ENCODE data around the gene NMT1.

NMT1 gene

DNA sequence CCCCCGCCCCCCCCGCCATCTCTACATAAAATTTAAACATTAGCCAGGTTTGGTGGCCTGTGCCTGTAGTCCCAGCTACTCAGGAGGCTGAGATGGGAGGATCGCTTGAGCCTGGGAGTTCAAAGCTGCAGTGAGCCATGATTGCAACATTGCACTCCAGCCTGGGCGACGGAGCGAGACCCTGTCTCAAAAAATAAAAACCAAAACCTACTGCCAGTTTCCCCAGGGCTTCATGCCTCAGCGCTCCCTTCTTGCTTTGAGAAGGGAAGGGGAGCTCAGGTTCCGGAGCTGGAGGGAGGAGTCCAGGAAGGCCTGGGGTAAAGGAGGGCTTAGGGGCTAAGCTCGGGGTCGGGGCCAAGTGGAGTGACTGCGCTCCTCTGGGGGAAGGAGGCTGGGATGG lies 50.7 kb downstream of the NMT1 start:
- TF ChIP-seq, protein P1, sequence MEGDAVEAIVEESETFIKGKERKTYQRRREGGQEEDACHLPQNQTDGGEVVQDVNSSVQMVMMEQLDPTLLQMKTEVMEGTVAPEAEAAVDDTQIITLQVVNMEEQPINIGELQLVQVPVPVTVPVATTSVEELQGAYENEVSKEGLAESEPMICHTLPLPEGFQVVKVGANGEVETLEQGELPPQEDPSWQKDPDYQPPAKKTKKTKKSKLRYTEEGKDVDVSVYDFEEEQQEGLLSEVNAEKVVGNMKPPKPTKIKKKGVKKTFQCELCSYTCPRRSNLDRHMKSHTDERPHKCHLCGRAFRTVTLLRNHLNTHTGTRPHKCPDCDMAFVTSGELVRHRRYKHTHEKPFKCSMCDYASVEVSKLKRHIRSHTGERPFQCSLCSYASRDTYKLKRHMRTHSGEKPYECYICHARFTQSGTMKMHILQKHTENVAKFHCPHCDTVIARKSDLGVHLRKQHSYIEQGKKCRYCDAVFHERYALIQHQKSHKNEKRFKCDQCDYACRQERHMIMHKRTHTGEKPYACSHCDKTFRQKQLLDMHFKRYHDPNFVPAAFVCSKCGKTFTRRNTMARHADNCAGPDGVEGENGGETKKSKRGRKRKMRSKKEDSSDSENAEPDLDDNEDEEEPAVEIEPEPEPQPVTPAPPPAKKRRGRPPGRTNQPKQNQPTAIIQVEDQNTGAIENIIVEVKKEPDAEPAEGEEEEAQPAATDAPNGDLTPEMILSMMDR (IDR thresholded peaks at IDR 0.05; ENCODE audit: borderline replicate concordance, insufficient read depth, low read depth, low read length): no peak
- H3K4me3 ChIP-seq (ENCODE audit: low read depth, low read length): no peak overlapping the region

DNA sequence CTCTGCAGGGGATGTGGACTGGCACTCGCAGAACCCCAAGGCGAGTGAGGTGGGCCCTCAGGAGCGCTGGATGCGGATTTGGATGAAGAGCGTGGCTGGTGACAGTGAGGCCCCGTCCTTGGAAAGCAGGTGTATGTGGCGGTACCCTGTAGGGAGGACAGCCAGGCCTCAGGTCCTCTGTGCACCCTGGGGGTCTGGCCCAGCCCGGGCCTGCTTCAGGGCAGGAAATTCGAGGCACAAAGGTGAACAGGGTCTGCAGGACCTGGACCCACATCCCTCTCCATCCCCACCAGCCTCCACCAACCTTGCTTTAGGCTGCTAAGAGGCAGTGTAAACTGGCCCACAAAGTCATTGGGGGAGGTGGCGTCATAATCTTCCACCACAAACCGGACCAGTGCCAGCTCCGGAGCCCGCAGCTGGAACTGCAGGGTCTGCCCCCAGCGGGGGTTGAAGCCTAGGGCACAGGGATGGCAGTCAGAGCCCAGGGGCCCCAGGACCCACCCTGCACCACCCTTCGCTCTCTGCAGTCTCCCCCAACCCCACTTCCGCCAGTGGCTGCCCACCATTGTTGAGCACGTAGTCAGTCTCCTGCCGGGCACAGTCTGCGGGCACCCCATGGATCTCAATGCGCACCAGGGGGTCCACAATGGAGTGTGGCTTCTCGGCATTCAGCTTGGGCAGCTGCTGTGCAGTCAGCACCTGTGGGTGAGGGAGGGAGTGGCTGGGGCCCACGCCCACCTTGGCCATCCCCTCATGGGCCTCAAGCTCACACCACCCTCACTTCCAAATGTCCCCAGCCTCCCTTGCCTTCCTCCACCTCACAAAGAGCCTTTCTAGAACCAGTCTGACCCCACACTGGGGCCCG lies 51.7 kb downstream of the NMT1 start:
- TF ChIP-seq, protein P1 (IDR thresholded peaks at IDR 0.05; ENCODE audit: borderline replicate concordance, insufficient read depth, low read depth, low read length): no peak
- H3K4me3 ChIP-seq (ENCODE audit: low read depth, low read length): no peak overlapping the region

GRCh38 chr17:45113424-45113754 lies 52.3 kb downstream of the NMT1 start:
- TF ChIP-seq, protein P1 (IDR thresholded peaks at IDR 0.05; ENCODE audit: borderline replicate concordance, insufficient read depth, low read depth, low read length): no peak
- H3K4me3 ChIP-seq (ENCODE audit: low read depth, low read length): no peak overlapping the region

DNA sequence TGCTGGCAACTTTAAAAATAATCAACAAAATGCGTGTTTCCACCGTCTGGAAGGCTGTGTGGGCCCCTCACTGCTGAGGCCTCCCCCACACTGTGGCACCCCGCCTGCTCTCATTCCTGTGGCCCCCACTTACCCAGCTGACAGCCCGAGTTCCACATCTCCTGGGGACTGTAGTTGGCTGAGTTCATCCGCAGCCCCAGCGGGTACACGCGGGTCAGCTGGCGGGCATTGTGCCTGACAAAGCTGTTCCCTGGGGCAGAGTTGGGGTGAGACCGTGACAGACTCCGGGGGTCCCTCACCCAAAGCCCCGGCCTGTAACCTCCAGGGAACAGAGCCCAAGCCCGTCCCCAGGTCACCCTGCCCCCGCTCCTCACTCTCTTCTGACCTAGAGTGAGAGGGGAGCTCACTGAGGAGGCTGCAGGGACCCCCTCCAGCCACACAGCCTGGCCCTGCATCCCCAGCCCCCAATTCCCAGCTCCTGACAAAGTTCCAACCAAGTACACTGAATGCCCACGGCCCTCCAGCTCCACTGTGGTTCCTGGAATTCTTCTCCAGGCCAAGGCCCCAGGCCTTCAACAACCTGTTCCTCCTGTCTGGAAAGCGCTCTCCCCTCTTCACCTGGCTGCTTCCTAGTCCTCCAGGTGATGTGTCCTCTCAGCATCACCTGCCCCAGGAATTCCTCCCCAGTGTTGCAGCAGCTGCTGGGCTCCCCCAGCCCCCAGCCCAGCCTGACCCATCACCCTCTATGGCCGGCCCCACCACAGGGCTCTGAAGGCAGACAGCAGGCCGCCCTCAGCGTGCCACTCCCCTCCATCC lies 53.2 kb downstream of the NMT1 start:
- TF ChIP-seq, protein P1 (IDR thresholded peaks at IDR 0.05; ENCODE audit: borderline replicate concordance, insufficient read depth, low read depth, low read length): no peak
- no peak overlapping the region for H3K4me3 ChIP-seq (ENCODE audit: low read depth, low read length)

- TF ChIP-seq, protein P1 (IDR thresholded peaks at IDR 0.05; ENCODE audit: borderline replicate concordance, insufficient read depth, low read depth, low read length): no peak
- no peak overlapping the region for H3K4me3 ChIP-seq (ENCODE audit: low read depth, low read length)
Observed at GRCh38 chr17:45115015-45115625, 54.0 kb downstream of the NMT1 start.

DNA sequence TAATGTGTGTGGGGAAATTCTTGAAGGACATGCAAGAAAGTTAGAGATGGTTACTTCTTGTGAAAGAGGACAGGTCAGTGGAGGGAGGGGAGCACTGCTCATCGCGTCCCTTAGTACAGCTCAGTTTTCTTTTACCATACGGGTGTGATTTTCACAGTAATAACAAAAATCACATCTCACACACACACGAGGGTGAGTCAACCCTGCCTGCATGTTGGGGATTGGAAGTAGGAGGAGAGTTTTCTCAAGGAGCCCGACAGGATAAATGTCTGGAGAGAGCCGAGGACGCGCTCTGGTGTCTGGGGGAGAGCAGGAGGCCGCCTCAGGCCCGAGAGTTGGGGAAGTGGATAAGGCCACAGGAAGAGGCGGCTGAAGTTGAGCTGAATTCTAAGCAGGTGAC lies 54.8 kb downstream of the NMT1 start:
- no peak overlapping the region for H3K4me3 ChIP-seq (ENCODE audit: low read depth, low read length)
- TF ChIP-seq, protein P1 (IDR thresholded peaks at IDR 0.05; ENCODE audit: borderline replicate concordance, insufficient read depth, low read depth, low read length): no peak
